C4-2B (cell line): ENCODE data around the gene SLAMF9.

Source experiments
- H3K27ac ChIP-seq: fragments of 450-650 bp; 2 replicates; pipeline ENCODE4 v1.5.1; 2017
- ZFX ChIP-seq: fragments of 450-650 bp; IDR thresholded peaks from 2 replicates; pipeline ENCODE4 v1.6.1; 2017
- TF ChIP-seq, protein P1 (sequence below): fragments of 450-650 bp; conservative IDR thresholded peaks from 2 replicates; pipeline ENCODE4 v1.5.1; 2017; ENCODE audit warnings: mild to moderate bottlenecking

The SLAMF9 gene

DNA sequence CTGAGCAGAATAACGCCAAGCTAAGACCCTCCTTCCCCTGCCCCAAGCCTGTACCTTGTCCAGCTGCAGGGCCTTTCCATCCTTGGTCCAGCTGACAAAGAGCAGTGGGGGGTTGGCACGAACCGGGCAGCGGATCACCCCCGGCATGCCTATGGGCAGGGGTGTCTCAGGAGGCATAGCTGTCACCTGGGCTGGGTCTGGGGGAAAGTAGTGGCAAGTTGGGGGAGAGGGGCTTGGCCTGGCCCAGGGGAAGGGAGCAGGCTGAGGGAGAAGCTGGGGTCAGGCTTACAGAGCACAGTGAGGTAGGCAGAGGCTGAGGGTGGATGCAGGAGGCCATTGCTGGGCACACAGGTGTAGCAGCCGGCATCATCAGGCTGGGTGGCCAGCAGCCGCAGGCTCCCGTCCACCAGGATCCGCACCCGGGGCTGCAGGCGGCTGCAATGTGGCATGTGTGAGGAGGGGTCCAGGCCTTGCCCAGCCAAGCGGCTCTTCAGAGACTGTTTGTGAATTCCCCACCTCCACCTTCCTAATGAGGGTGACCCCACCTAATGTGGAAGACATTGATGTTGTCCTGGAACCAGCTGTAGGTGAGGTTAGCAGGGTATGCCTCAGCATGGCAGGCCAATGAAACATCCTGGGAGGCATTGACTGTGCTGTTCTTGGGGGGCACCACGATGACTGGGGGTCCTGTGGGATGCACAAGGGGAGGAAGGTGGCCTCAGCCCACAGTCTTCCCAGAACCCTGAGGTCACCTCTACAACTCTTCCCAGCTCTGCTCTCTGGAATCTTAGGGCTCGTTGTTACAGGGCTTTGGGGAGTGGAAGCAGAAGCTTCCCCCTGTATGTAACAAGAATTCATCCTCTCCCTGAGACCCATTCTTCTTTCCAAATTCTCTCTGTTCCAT lies 19.6 kb downstream of the SLAMF9 start:
- no peak for TF ChIP-seq ZFX

DNA sequence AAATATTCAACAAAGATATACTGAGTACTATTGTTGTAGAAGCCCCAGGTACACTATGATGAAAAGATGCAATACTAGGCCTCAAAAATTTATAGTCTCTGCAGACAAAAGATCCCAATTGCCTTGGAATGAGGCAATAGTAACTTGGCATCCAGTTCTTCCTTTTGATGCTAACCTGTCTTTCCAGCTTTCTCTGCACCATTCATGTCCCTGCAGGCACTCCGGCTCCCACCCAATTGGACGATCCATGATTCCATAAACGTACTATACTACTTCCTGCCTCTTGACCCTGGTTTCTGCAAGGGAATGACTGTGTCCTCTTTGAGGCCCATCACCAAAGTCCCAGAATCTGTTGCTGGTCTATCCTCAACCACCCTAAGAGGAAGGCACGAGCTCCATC lies 20.7 kb downstream of the SLAMF9 start:
- H3K27ac ChIP-seq = no peak overlapping the region
- TF ChIP-seq, protein P1, sequence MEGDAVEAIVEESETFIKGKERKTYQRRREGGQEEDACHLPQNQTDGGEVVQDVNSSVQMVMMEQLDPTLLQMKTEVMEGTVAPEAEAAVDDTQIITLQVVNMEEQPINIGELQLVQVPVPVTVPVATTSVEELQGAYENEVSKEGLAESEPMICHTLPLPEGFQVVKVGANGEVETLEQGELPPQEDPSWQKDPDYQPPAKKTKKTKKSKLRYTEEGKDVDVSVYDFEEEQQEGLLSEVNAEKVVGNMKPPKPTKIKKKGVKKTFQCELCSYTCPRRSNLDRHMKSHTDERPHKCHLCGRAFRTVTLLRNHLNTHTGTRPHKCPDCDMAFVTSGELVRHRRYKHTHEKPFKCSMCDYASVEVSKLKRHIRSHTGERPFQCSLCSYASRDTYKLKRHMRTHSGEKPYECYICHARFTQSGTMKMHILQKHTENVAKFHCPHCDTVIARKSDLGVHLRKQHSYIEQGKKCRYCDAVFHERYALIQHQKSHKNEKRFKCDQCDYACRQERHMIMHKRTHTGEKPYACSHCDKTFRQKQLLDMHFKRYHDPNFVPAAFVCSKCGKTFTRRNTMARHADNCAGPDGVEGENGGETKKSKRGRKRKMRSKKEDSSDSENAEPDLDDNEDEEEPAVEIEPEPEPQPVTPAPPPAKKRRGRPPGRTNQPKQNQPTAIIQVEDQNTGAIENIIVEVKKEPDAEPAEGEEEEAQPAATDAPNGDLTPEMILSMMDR = no peak
- TF ChIP-seq ZFX = no peak

More for the DNA sequence above, 19.6 kb downstream of the SLAMF9 start:
- no peak overlapping the region for H3K27ac ChIP-seq

DNA sequence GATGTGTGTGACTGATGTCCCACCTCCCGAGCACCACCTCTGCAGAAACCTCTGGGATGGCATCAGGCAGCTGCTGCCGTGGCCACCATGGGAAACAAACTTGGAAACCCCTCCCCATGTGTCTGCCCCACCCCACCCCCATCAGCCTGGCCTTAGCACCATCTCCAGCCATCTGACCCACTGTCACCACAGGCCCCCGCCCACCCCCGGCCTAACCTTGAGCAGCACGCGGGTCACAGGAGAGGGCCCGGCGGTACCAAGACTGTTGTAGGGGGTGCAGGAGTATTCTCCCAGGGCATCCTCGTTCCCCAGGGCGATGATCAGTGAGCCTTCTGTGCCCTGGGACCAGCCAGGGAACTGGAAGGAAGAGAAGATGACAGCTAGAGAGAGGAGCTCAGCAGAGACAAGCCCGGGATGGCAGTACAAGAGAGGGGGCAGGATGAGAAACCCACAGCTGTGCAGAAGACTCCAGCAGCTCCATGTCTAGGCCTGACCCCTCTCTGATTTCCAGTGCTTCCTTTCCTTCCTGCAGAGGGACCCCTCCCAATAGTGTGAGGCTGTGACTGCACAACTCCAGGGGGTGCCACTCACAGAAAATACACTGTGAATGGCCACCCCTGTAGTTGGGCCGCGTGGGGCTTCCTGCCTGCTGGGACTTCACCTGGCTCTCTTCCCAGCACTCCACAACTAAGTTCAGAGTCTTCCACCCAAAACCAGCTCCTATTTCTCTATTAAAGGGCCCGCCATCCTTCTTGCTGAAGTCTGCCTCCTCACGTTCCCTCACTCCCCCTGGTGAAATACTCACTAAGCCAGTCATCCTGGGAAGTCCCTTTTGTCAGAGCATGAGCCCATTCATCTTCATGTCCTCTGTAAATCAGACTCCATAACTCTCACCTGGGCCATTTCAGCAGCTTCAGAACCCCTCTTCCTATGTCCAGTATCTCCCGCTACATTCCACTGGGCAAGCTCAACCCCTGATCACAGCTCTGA lies 21.4 kb downstream of the SLAMF9 start:
- TF ChIP-seq ZFX = no peak
- TF ChIP-seq, protein P1 = no peak
- no peak overlapping the region for H3K27ac ChIP-seq

DNA sequence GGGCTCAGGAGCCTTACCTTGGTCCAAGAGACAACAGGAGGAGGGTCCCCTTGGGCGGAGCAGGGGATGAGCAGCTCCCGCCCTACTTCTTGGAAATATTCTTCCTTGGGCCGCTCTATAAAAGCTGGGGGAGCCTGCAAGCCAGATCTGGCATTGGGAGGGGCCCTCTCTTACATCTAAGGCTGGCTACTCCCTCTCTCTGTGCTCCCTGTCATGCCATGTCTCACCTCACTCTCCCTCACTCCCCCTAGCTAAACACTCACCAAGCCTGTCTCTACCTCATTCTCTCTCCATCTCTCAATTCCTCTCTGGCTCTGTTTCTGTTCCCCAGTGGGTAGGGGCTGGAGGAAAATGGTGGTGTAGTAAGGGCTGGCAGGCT lies 22.3 kb downstream of the SLAMF9 start:
- no peak overlapping the region for H3K27ac ChIP-seq
- no peak for TF ChIP-seq ZFX
- TF ChIP-seq, protein P1 = no peak

DNA sequence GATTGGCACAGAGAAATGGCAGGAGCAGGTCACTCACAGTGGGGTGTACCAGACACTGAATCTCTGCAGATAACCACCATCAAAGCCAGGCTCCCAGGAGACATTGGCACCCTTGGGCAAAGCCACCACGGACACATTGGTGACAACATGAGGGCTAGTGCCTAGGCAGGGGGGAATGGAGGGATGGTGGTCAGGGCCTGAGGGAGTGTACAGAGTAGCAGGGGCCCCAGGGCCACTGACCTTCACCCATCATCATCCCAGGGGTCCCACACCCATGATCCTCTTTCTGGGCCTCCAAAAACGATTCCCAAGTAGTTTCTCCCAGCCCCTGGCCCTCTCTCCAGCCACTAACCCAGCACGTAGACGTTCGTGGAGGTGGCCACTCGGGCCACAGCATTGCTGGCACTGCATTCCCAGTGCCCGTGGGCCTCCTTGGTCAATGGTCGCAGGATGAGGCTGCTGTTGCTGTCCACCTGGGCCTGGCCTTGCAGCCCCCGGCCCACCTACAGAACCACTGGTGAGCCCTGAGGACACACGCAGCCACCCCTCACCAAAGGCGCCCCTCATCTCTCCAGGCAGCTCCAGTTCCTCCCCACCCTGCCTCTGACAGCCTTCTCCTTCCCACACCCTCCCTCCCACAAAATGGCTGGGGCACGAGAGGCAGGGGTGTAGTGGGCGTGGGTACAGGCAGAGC lies 22.8 kb downstream of the SLAMF9 start:
- TF ChIP-seq, protein P1 = no peak
- TF ChIP-seq ZFX = no peak
- no peak overlapping the region for H3K27ac ChIP-seq

DNA sequence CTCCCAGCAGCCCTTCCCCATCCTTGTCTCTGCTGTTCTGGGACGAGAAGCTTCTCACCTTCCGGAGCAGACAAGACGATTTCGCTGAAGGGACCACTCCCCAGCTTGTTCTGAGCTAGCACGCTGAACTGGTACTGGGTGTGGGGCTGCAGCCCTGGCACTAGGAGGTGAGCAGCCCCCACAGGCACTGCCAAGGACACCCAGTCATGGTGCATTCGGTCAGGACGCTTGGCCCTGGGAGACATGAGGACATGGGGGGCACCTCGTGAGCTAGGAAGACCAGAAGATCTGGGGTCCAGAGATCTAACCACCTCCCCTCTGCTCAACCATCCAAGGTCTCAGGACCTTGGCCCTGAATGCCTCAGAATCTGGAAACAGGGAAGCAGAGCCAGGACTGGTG lies 23.4 kb downstream of the SLAMF9 start:
- TF ChIP-seq ZFX = no peak
- TF ChIP-seq, protein P1 = no peak
- H3K27ac ChIP-seq = no peak overlapping the region

DNA sequence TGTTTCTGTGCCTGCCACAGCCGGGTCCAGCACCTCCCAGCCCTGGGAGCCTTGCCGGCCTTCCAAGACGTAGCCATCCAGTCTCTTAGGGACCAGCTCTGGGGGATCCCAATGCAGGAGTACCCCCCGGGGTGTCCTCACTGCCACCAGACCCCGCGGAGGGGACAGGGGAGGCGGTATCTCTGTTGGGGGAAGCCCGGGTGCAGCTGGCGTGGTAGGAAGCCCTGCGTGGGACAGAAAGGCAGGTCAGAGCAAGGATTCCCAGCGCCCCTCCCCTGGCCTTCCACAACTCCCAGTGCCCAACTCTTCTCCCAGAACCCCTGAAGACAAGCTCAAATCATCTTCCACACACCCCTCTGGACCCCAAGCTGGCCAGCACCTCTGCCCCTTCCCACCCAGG lies 23.8 kb downstream of the SLAMF9 start:
- no peak for TF ChIP-seq ZFX
- TF ChIP-seq, protein P1 = no peak
- no peak overlapping the region for H3K27ac ChIP-seq
